Liver (tissue), 9 donors: ENCODE results near the gene LEF1. TPM values are rescaled to one million over a fixed set of nuclear protein-coding genes. Genes with fewer than 3 reads are reported as not detected.

Source experiments
- DNase-seq: peaks from one replicate; pipeline ENCODE4 v3.0.0-alpha.2; 2017; ENCODE audit warnings: low spot score
- H3K27ac ChIP-seq, 2 donors: one replicate each; pipeline ENCODE4 v1.7.0; 2013; ENCODE audit warnings: inconsistent platforms in 2 of 2, low read length in 2 of 2, control low read depth in 1 of 2, low read depth in 1 of 2, mild to moderate bottlenecking in 1 of 2
- H3K27me3 ChIP-seq, 4 donors: one replicate each; pipeline versions ENCODE4 v1.6.1 to v1.7.0; 2013; ENCODE audit warnings: low read length in 3 of 4, inconsistent platforms in 1 of 4, mild to moderate bottlenecking in 1 of 4, moderate library complexity in 1 of 4; ENCODE audit not compliant: control insufficient read depth in 4 of 4, insufficient read depth in 4 of 4
- H3K36me3 ChIP-seq, 4 donors: one replicate each; pipeline versions ENCODE4 v1.6.1 to v1.7.0; 2013; ENCODE audit warnings: low read length in 3 of 4, mild to moderate bottlenecking in 3 of 4, low read depth in 1 of 4, moderate library complexity in 1 of 4; ENCODE audit not compliant: control insufficient read depth in 4 of 4, insufficient read depth in 3 of 4
- H3K4me1 ChIP-seq, 4 donors: one replicate each; pipeline versions ENCODE4 v1.6.1 to v1.7.0; 2013; ENCODE audit warnings: low read length in 3 of 4, mild to moderate bottlenecking in 3 of 4, moderate library complexity in 1 of 4; ENCODE audit not compliant: control insufficient read depth in 4 of 4, insufficient read depth in 4 of 4
- H3K4me3 ChIP-seq, 3 donors: one replicate each; pipeline versions ENCODE4 v1.6.1 to v1.7.0; 2013; ENCODE audit warnings: low read length in 3 of 3, control low read depth in 1 of 3, low read depth in 1 of 3, mild to moderate bottlenecking in 1 of 3
- H3K9ac ChIP-seq, 2 donors: one replicate each; pipeline ENCODE4 v1.7.0; 2013; ENCODE audit warnings: low read length in 2 of 2, mild to moderate bottlenecking in 2 of 2, moderate library complexity in 2 of 2, control low read depth in 1 of 2, low read depth in 1 of 2
- H3K9me3 ChIP-seq, 4 donors: one replicate each; pipeline versions ENCODE4 v1.6.1 to v1.7.0; 2013; ENCODE audit warnings: low read length in 3 of 4; ENCODE audit not compliant: control insufficient read depth in 4 of 4
- ATF3 ChIP-seq: IDR thresholded peaks from 2 replicates; pipeline ENCODE4 v1.6.1; 2016; ENCODE audit warnings: antibody characterized with exemption
- CTCF ChIP-seq: fragments of 150-350 bp; IDR thresholded peaks from 2 replicates; pipeline ENCODE4 v1.5.1; 2017; ENCODE audit warnings: improper control_type of control experiment, low read depth, low read length; ENCODE audit not compliant: missing input control
- EGR1 ChIP-seq, 2 donors: IDR thresholded peaks; 2 replicates each; pipeline ENCODE4 v1.6.1; 2016 to 2018; ENCODE audit warnings: antibody characterized with exemption in 2 of 2, low read depth in 2 of 2
- FOXA2 ChIP-seq: IDR thresholded peaks from 2 replicates; pipeline ENCODE4 v1.6.1; 2016; ENCODE audit warnings: antibody characterized with exemption
- GABPA ChIP-seq, 2 donors: IDR thresholded peaks in 1 of 2; conservative IDR thresholded peaks in 1 of 2; 2 replicates each; pipeline ENCODE4 v1.6.1; 2016; ENCODE audit warnings: antibody characterized with exemption in 2 of 2, mild to moderate bottlenecking in 1 of 2, moderate library complexity in 1 of 2
- HNF4A ChIP-seq, 2 donors: conservative IDR thresholded peaks; 2 replicates each; pipeline ENCODE4 v1.6.1; 2016; ENCODE audit warnings: antibody characterized with exemption in 2 of 2, mild to moderate bottlenecking in 2 of 2
- HNF4G ChIP-seq: IDR thresholded peaks from 2 replicates; pipeline ENCODE4 v1.6.1; 2016; ENCODE audit warnings: antibody characterized with exemption
- JUND ChIP-seq, 2 donors: IDR thresholded peaks; 2 replicates each; pipeline ENCODE4 v1.6.1; 2016; ENCODE audit warnings: antibody characterized with exemption in 2 of 2
- MAX ChIP-seq: IDR thresholded peaks from 2 replicates; pipeline ENCODE4 v1.6.1; 2016; ENCODE audit warnings: antibody characterized with exemption
- NR2F2 ChIP-seq: IDR thresholded peaks from 2 replicates; pipeline ENCODE4 v1.6.1; 2016; ENCODE audit warnings: antibody characterized with exemption
- RAD21 ChIP-seq, 2 donors: IDR thresholded peaks; 2 replicates each; pipeline ENCODE4 v1.6.1; 2016; ENCODE audit warnings: antibody characterized with exemption in 2 of 2, mild to moderate bottlenecking in 2 of 2
- REST ChIP-seq: IDR thresholded peaks from 2 replicates; pipeline ENCODE4 v1.6.1; 2016; ENCODE audit warnings: antibody characterized with exemption, mild to moderate bottlenecking
- RXRA ChIP-seq, 2 donors: IDR thresholded peaks; 2 replicates each; pipeline ENCODE4 v1.6.1; 2017 to 2018; ENCODE audit warnings: antibody characterized with exemption in 2 of 2, mild to moderate bottlenecking in 1 of 2
- SP1 ChIP-seq: IDR thresholded peaks from 2 replicates; pipeline ENCODE4 v1.6.1; 2018; ENCODE audit warnings: antibody characterized with exemption, mild to moderate bottlenecking
- TAF1 ChIP-seq: conservative IDR thresholded peaks from 2 replicates; pipeline ENCODE4 v1.6.1; 2016; ENCODE audit warnings: antibody characterized with exemption, mild to moderate bottlenecking
- YY1 ChIP-seq: IDR thresholded peaks from 2 replicates; pipeline ENCODE4 v1.6.1; 2016; ENCODE audit warnings: antibody characterized with exemption, mild to moderate bottlenecking
- ZBTB33 ChIP-seq: IDR thresholded peaks from 2 replicates; pipeline ENCODE4 v1.6.1; 2016; ENCODE audit warnings: antibody characterized with exemption
- WGBS: extraction: QIAGEN DNeasy Blood & Tissue Kit; methylation state at CpG from one replicate; pipeline ENCODE4 v1.1.7; 2013; 5-methylcytosine and 5-hydroxymethylcytosine counted together
- polyA plus RNA-seq, 2 donors: library from polyadenylated mRNA; stranded (reverse) in 1 of 2; unstranded in 1 of 2; fragments of 200-250 nt in 1 of 2; fragments of >200 nt in 1 of 2; fragmentation: Nextera tagmentation in 1 of 2; extraction: Ambion mirVana in 1 of 2; gene quantifications; one replicate each; pipeline versions ENCODE4 v1.2.1 to v1.2.3, GENCODE V29; 2013 to 2015
- total RNA-seq, 2 donors: library from RNA; depleted of rRNA; stranded (reverse); fragments of >200 nt; gene quantifications; one replicate each; pipeline ENCODE4 v1.2.3, GENCODE V29; 2014
- donor health status: healthy.
- donor health status: healthy.
- donor health status: healthy.
- donor health status: healthy.
- donor health status: healthy.

Gene LEF1
- total and polyA plus RNA-seq, 4 donors: 0.22 to 6.4 (median 0.46) TPM

GRCh38 chr4:108058685-108059440 lies 109.9 kb downstream of the LEF1 start:
- no peak overlapping the region for H3K27ac ChIP-seq
- no peaks in the 10 kb centered on the region for H3K36me3 ChIP-seq
- 72% methylated on average over 11 of the region's 11 CpGs for WGBS
- H3K9ac ChIP-seq: no peak overlapping the region
- no peaks in the 10 kb centered on the region for H3K9me3 ChIP-seq
- no peaks in the 10 kb centered on the region for H3K4me1 ChIP-seq
- DNase-seq: no peak
- TF ChIP-seq HNF4G: no peak
- TF ChIP-seq RXRA (IDR thresholded peaks at IDR 0.05): no peak
- no peak for TF ChIP-seq JUND (IDR thresholded peaks at IDR 0.05)
- TF ChIP-seq RAD21 (IDR thresholded peaks at IDR 0.05): no peak
- TF ChIP-seq YY1: no peak
- no peak for TF ChIP-seq HNF4A (conservative IDR thresholded peaks at IDR 0.05)
- TF ChIP-seq ATF3: no peak
- TF ChIP-seq EGR1 (IDR thresholded peaks at IDR 0.05; ENCODE audit: low read depth in 2 of 2): no peak
- no peak for TF ChIP-seq SP1
- no peak for TF ChIP-seq FOXA2
- no peak for TF ChIP-seq ZBTB33
- TF ChIP-seq CTCF: no peak
- no peak for TF ChIP-seq GABPA (IDR thresholded peaks at IDR 0.05 in 1 of 2, conservative IDR thresholded peaks at IDR 0.05 in 1 of 2)
- no peak for TF ChIP-seq TAF1
- no peak for TF ChIP-seq NR2F2
- no peak for TF ChIP-seq REST
- TF ChIP-seq MAX: no peak
- peaks cover 0 to 5% (median 1%) of the 10 kb centered on the region in 4 donors for H3K27me3 ChIP-seq
- no peak overlapping the region for H3K4me3 ChIP-seq
